T-cell (primary cell): Measurements from ENCODE around the gene AKAP8L. TPM values are rescaled to one million over a fixed set of nuclear protein-coding genes. Genes with fewer than 3 reads are reported as not detected.

Source experiments
- ATAC-seq, 4 experiments: fragments of 200-7000 bp in 3 of 4; fragments of 150-1000 bp in 1 of 4; cut with Tn5 transposase; replicated peaks in 1 of 4; 1 replicate in 3 of 4; 2 replicates in 1 of 4; pipeline ENCODE4 v1.10.0; 2021; ENCODE audit warnings: moderate library complexity in 3 of 4, mild to moderate bottlenecking in 2 of 4, moderate number of reproducible peaks in 1 of 4
- CTCF ChIA-PET, 2 donors: fragments of 300-600 bp; sonication (Branson Sonifier 250); formaldehyde crosslinking; loops; one replicate each; lab custom pipeline; 2022; ENCODE audit warnings: antibody characterized with exemption in 2 of 2; lab: Charles Lee
- POLR2A ChIA-PET, 2 donors: fragments of 300-600 bp; sonication (Branson Sonifier 250); formaldehyde crosslinking; loops; one replicate each; lab custom pipeline; 2022; ENCODE audit warnings: antibody characterized with exemption in 2 of 2; lab: Charles Lee
- DNase-seq, 35 experiments: peaks; one replicate each; pipeline versions ENCODE4 v3.0.0 to v3.0.0-alpha.2; 2013 to 2023
- H3K27ac ChIP-seq: one replicate; pipeline ENCODE4 v1.5.1; 2013; ENCODE audit warnings: low read length
- H3K27me3 ChIP-seq, 2 experiments: replicated peaks in 1 of 2; 1 replicate in 1 of 2; 2 replicates in 1 of 2; pipeline versions ENCODE4 v1.6.1 to v1.7.0; 2013; ENCODE audit warnings: low read length in 1 of 2, mixed read lengths in 1 of 2; ENCODE audit not compliant: control insufficient read depth in 2 of 2, insufficient read depth in 2 of 2; ENCODE audit errors: extremely low read depth in 1 of 2
- H3K36me3 ChIP-seq, 2 donors: 1 replicate in 1 of 2; 2 replicates in 1 of 2; pipeline versions ENCODE4 v1.6.1 to v1.7.0; 2013; ENCODE audit warnings: low read length in 1 of 2; ENCODE audit not compliant: control insufficient read depth in 2 of 2, insufficient read depth in 1 of 2; ENCODE audit errors: extremely low read depth in 1 of 2
- H3K4me1 ChIP-seq, 2 experiments: 1 replicate in 1 of 2; 2 replicates in 1 of 2; pipeline versions ENCODE4 v1.6.1 to v1.7.0; 2013; ENCODE audit warnings: low read length in 2 of 2, mixed read lengths in 1 of 2; ENCODE audit not compliant: insufficient read depth in 2 of 2, control insufficient read depth in 1 of 2; ENCODE audit errors: extremely low read depth in 1 of 2
- H3K4me3 ChIP-seq, 2 donors: 1 replicate in 1 of 2; 2 replicates in 1 of 2; pipeline versions ENCODE4 v1.5.1 to v1.7.0; 2013; ENCODE audit warnings: mild to moderate bottlenecking in 2 of 2, low read length in 1 of 2, moderate library complexity in 1 of 2; ENCODE audit not compliant: control insufficient read depth in 1 of 2; ENCODE audit errors: extremely low read depth in 1 of 2
- H3K9me3 ChIP-seq: 2 replicates; pipeline ENCODE4 v1.7.0; 2013
- H3K27ac Mint-ChIP-seq, 2 donors: one replicate each; pipeline ENCODE4 v1.8.0; 2020 to 2021; ENCODE audit warnings: mild to moderate bottlenecking in 2 of 2, mixed read lengths in 2 of 2
- H3K27me3 Mint-ChIP-seq, 2 donors: one replicate each; pipeline ENCODE4 v1.8.0; 2021 to 2022; ENCODE audit warnings: mixed read lengths in 2 of 2
- H3K36me3 Mint-ChIP-seq: one replicate; pipeline ENCODE4 v1.8.0; 2021; ENCODE audit warnings: mixed read lengths
- H3K4me1 Mint-ChIP-seq, 3 donors: one replicate each; pipeline ENCODE4 v1.8.0; 2020 to 2022; ENCODE audit warnings: mixed read lengths in 3 of 3, mild to moderate bottlenecking in 1 of 3
- H3K4me3 Mint-ChIP-seq, 3 donors: one replicate each; pipeline ENCODE4 v1.8.0; 2020 to 2022; ENCODE audit warnings: mild to moderate bottlenecking in 3 of 3, mixed read lengths in 3 of 3, moderate library complexity in 3 of 3
- H3K9me3 Mint-ChIP-seq, 3 donors: one replicate each; pipeline ENCODE4 v1.8.0; 2020 to 2022; ENCODE audit warnings: mixed read lengths in 3 of 3
- WGBS: methylation state at CpG from one replicate; pipeline ENCODE4 v1.1.5; 2013; ENCODE audit warnings: missing lambda C conversion rate; ENCODE audit not compliant: insufficient coverage; 5-methylcytosine and 5-hydroxymethylcytosine counted together
- total RNA-seq, 35 experiments: library from RNA in 6 of 35; stranded (reverse) in 6 of 35; fragments of 120-200 nt in 1 of 35; gene quantifications; one replicate each; pipeline versions ENCODE4 v1.2.1 to v1.2.4 and lab custom pipeline; 2013 to 2026

AKAP8L gene
- total RNA-seq, 5 donors from 2014 or later (not counting 1 experiment from before 2014, with no cell fraction given) = 134 to 198 (median 184) TPM

GRCh38 chr19:15373644-15374043 is 45.1 kb downstream of the AKAP8L start:
- Histone ChIP-seq H3K36me3 (peaks cover 19 to 63% of the 10 kb centered on the region in 2 donors), H3K27me3 (no peaks in the 10 kb centered on the region), H3K9me3 (no peaks in the 10 kb centered on the region), H3K4me3 (no peak overlapping the region), H3K4me1 (peaks cover 7 to 48% of the 10 kb centered on the region in 2 experiments), H3K27ac (no peak overlapping the region)
- POLR2A ChIA-PET = no interaction called here
- Mint-ChIP-seq H3K9me3 (no peaks in the 10 kb centered on the region), H3K36me3 (peaks cover 17% of the 10 kb centered on the region), H3K27ac (no peak overlapping the region), H3K4me1 (peaks cover 24 to 40% (median 39%) of the 10 kb centered on the region in 3 donors), H3K27me3 (no peaks in the 10 kb centered on the region), H3K4me3 (no peak overlapping the region)
- WGBS = 92% methylated on average over 17 of the region's 22 CpGs
- CTCF ChIA-PET = no interaction called here
- ATAC-seq (no peak), DNase-seq (no peak)

GRCh38 chr19:15372891-15373301 is 45.9 kb downstream of the AKAP8L start:
- H3K27ac Mint-ChIP-seq = no peak overlapping the region
- Histone ChIP-seq H3K36me3 (peaks cover 22 to 70% of the 10 kb centered on the region in 2 donors), H3K27ac (no peak overlapping the region), H3K9me3 (no peaks in the 10 kb centered on the region), H3K4me3 (no peak overlapping the region), H3K4me1 (peaks cover 6 to 48% of the 10 kb centered on the region in 2 experiments), H3K27me3 (no peaks in the 10 kb centered on the region)
- H3K9me3 Mint-ChIP-seq = no peaks in the 10 kb centered on the region
- H3K27me3 Mint-ChIP-seq = no peaks in the 10 kb centered on the region
- WGBS = 97% methylated on average over 26 of the region's 30 CpGs
- H3K4me1 Mint-ChIP-seq = peaks cover 18 to 35% (median 33%) of the 10 kb centered on the region in 3 donors
- ChIA-PET CTCF (no interaction called here), POLR2A (interaction anchor here in 1 of 2 donors (0.5 kb wide), 1 partner anchor 39 kb away, joined by 3 read pairs; no protein-coding TSS in a partner anchor)
- ATAC-seq (no peak), DNase-seq (no peak)
- no peak overlapping the region for H3K4me3 Mint-ChIP-seq
- peaks cover 22% of the 10 kb centered on the region for H3K36me3 Mint-ChIP-seq

GRCh38 chr19:15372470-15372869 is 46.3 kb downstream of the AKAP8L start:
- 92% methylated on average over 13 of the region's 14 CpGs for WGBS
- no peaks in the 10 kb centered on the region for H3K27me3 Mint-ChIP-seq
- no peak for ATAC-seq
- peaks cover 25% of the 10 kb centered on the region for H3K36me3 Mint-ChIP-seq
- ChIA-PET CTCF (no interaction called here), POLR2A (interaction anchor here in 1 of 2 donors (0.7 kb wide), 1 partner anchor 23 kb away, joined by 8 read pairs; no protein-coding TSS in a partner anchor)
- Histone ChIP-seq H3K9me3 (no peaks in the 10 kb centered on the region), H3K4me1 (peaks cover 2 to 43% of the 10 kb centered on the region in 2 experiments), H3K27me3 (no peaks in the 10 kb centered on the region), H3K36me3 (peaks cover 22 to 75% of the 10 kb centered on the region in 2 donors), H3K27ac (no peak overlapping the region), H3K4me3 (no peak overlapping the region)
- peaks cover 14 to 31% (median 29%) of the 10 kb centered on the region in 3 donors for H3K4me1 Mint-ChIP-seq
- DNase-seq = no peak
- no peak overlapping the region for H3K4me3 Mint-ChIP-seq
- H3K9me3 Mint-ChIP-seq = no peaks in the 10 kb centered on the region
- H3K27ac Mint-ChIP-seq = no peak overlapping the region

GRCh38 chr19:15371786-15372380 is 46.9 kb downstream of the AKAP8L start:
- H3K9me3 ChIP-seq = no peaks in the 10 kb centered on the region
- H3K27me3 ChIP-seq = no peaks in the 10 kb centered on the region
- Mint-ChIP-seq H3K27ac (no peak overlapping the region), H3K36me3 (peaks cover 25% of the 10 kb centered on the region), H3K4me3 (no peak overlapping the region), H3K27me3 (no peaks in the 10 kb centered on the region), H3K4me1 (peaks cover 8 to 25% (median 23%) of the 10 kb centered on the region in 3 donors), H3K9me3 (no peaks in the 10 kb centered on the region)
- ATAC-seq = no peak
- H3K27ac ChIP-seq = no peak overlapping the region
- no peak for DNase-seq
- CTCF ChIA-PET = no interaction called here
- POLR2A ChIA-PET = interaction anchor here in 1 of 2 donors (0.5 to 0.7 kb wide), 3 partner anchors 23 to 1862 kb away, joined by 4 to 8 read pairs (median 6); no protein-coding TSS in a partner anchor
- peaks cover 0 to 37% of the 10 kb centered on the region in 2 experiments for H3K4me1 ChIP-seq
- no peak overlapping the region for H3K4me3 ChIP-seq
- H3K36me3 ChIP-seq = peaks cover 24 to 76% of the 10 kb centered on the region in 2 donors
- 94% methylated on average over 13 of the region's 17 CpGs for WGBS

- no peaks in the 10 kb centered on the region for H3K27me3 ChIP-seq
- Mint-ChIP-seq H3K27me3 (no peaks in the 10 kb centered on the region), H3K36me3 (peaks cover 25% of the 10 kb centered on the region), H3K4me3 (no peak overlapping the region), H3K9me3 (no peaks in the 10 kb centered on the region), H3K4me1 (peaks cover 4 to 19% (median 17%) of the 10 kb centered on the region in 3 donors), H3K27ac (no peak overlapping the region)
- no peak overlapping the region for H3K4me3 ChIP-seq
- DNase-seq (no peak), ATAC-seq (no peak)
- peaks cover 0 to 30% of the 10 kb centered on the region in 2 experiments for H3K4me1 ChIP-seq
- POLR2A ChIA-PET = interaction anchor here in 1 of 2 donors (0.5 to 0.6 kb wide), 2 partner anchors 45 to 88 kb away, joined by 4 read pairs; no protein-coding TSS in a partner anchor
- H3K9me3 ChIP-seq = no peaks in the 10 kb centered on the region
- H3K36me3 ChIP-seq = peaks cover 27 to 80% of the 10 kb centered on the region in 2 donors
- CTCF ChIA-PET = interaction anchor here in 1 of 2 donors (0.6 kb wide), 1 partner anchor 16 kb away, joined by 4 read pairs; no protein-coding TSS in a partner anchor
- no peak overlapping the region for H3K27ac ChIP-seq
- 97% methylated on average over 5 of the region's 7 CpGs for WGBS
These were observed 47.7 kb downstream of the AKAP8L start for GRCh38 chr19:15371119-15371518.

- no peak for DNase-seq
- Mint-ChIP-seq H3K27me3 (no peaks in the 10 kb centered on the region), H3K9me3 (no peaks in the 10 kb centered on the region), H3K36me3 (peaks cover 25% of the 10 kb centered on the region), H3K4me1 (peaks cover 4 to 10% (median 5%) of the 10 kb centered on the region in 3 donors), H3K27ac (no peak overlapping the region), H3K4me3 (no peak overlapping the region)
- CTCF ChIA-PET = interaction anchor here in 1 of 2 donors (1.2 kb wide), 1 partner anchor 10 kb away, joined by 8 read pairs; the partner anchor contains the start of gene AKAP8
- ATAC-seq = no peak
- POLR2A ChIA-PET = no interaction called here
- H3K4me3 ChIP-seq = no peak overlapping the region
- H3K27ac ChIP-seq = no peak overlapping the region
- H3K9me3 ChIP-seq = no peaks in the 10 kb centered on the region
- no peaks in the 10 kb centered on the region for H3K27me3 ChIP-seq
- peaks cover 0 to 17% of the 10 kb centered on the region in 2 experiments for H3K4me1 ChIP-seq
- H3K36me3 ChIP-seq = peaks cover 27 to 88% of the 10 kb centered on the region in 2 donors
- 96% methylated on average over 9 of the region's 9 CpGs for WGBS
These were observed 49.2 kb downstream of the AKAP8L start for GRCh38 chr19:15369594-15369891.
